ENCODE results near the gene TEX22.

Gene TEX22

GRCh38 chr14:105450864-105451720, 52.8 kb downstream of the TEX22 start:
- in situ Hi-C loops (cut with MboI; ENCODE audit: low sequenced_read_pairs), result no loop called here

- in situ Hi-C loops (cut with MboI; ENCODE audit: low sequenced_read_pairs), result no loop called here
Observed at GRCh38 chr14:105452963-105453362, 54.6 kb downstream of the TEX22 start.

- in situ Hi-C loops (cut with MboI; ENCODE audit: low sequenced_read_pairs), result no loop called here
Observed at GRCh38 chr14:105453847-105454246, 55.5 kb downstream of the TEX22 start.

GRCh38 chr14:105455086-105455640, 56.8 kb downstream of the TEX22 start:
- in situ Hi-C loops (cut with MboI; ENCODE audit: low sequenced_read_pairs), result no loop called here

- in situ Hi-C loops (cut with MboI; ENCODE audit: low sequenced_read_pairs), result no loop called here
Observed at GRCh38 chr14:105455766-105456660, 57.7 kb downstream of the TEX22 start.

- in situ Hi-C loops (cut with MboI; ENCODE audit: low sequenced_read_pairs), result no loop called here
Observed at GRCh38 chr14:105456736-105457617, 58.6 kb downstream of the TEX22 start.

GRCh38 chr14:105458010-105458409, 59.7 kb downstream of the TEX22 start:
- in situ Hi-C loops (cut with MboI; ENCODE audit: low sequenced_read_pairs), result no loop called here

GRCh38 chr14:105458571-105458970, 60.2 kb downstream of the TEX22 start:
- in situ Hi-C loops (cut with MboI; ENCODE audit: low sequenced_read_pairs), result no loop called here

- in situ Hi-C loops (cut with MboI; ENCODE audit: low sequenced_read_pairs), result no loop called here
Observed at GRCh38 chr14:105460116-105460515, 61.8 kb downstream of the TEX22 start.

- in situ Hi-C loops (cut with MboI; ENCODE audit: low sequenced_read_pairs), result no loop called here
Observed at GRCh38 chr14:105460616-105461015, 62.3 kb downstream of the TEX22 start.

- in situ Hi-C loops (cut with MboI; ENCODE audit: low sequenced_read_pairs), result no loop called here
Observed at GRCh38 chr14:105461903-105462302, 63.6 kb downstream of the TEX22 start.

Measured in HL-60/S4 (cell line).